ENCODE measurements around the gene TMEM117. TPM values are rescaled to one million over a fixed set of nuclear protein-coding genes. Genes with fewer than 3 reads are reported as not detected.

Gene TMEM117
- total and polyA plus RNA-seq, 2 donors from 2014 or later: 5.9 to 6.0 TPM

DNA sequence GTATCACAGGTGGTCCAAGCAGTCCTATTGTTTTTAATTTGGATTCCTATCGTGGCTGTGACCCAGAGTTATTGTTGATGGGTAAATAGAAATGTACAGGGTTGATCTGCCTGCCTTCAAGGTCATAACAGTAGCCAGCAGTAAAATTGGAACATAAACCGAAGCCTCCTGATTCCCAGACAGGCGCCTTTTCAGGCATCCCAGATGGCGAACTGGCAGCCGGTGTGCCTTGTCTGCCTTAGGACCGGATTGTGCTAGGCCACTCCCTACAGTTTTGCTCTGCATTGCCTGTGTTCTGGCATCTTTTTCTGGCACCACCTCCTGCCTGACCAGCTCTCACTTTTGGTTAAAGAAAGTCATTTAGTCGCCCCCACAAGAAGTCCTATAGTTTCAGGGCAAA, 22.2 kb downstream of the TMEM117 start:
- TF ChIP-seq, protein P1, sequence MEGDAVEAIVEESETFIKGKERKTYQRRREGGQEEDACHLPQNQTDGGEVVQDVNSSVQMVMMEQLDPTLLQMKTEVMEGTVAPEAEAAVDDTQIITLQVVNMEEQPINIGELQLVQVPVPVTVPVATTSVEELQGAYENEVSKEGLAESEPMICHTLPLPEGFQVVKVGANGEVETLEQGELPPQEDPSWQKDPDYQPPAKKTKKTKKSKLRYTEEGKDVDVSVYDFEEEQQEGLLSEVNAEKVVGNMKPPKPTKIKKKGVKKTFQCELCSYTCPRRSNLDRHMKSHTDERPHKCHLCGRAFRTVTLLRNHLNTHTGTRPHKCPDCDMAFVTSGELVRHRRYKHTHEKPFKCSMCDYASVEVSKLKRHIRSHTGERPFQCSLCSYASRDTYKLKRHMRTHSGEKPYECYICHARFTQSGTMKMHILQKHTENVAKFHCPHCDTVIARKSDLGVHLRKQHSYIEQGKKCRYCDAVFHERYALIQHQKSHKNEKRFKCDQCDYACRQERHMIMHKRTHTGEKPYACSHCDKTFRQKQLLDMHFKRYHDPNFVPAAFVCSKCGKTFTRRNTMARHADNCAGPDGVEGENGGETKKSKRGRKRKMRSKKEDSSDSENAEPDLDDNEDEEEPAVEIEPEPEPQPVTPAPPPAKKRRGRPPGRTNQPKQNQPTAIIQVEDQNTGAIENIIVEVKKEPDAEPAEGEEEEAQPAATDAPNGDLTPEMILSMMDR (IDR thresholded peaks at IDR 0.05; ENCODE audit: borderline replicate concordance, extremely low read depth, insufficient read depth): no peak
- no peak for DNase-seq
- no peak overlapping the region for H3K9ac ChIP-seq (ENCODE audit: low read length in 3 of 3)
- H3K27ac ChIP-seq (ENCODE audit: low read depth in 2 of 2, low read length in 2 of 2): no peak overlapping the region
- no peaks in the 10 kb centered on the region for H3K9me3 ChIP-seq (ENCODE audit: control insufficient read depth in 2 of 3, insufficient read depth in 1 of 3, low read length in 3 of 3)
- intact Hi-C loops (cut with DNase I): no loop called here
- H3K4me1 ChIP-seq (ENCODE audit: control insufficient read depth in 2 of 3, insufficient read depth in 2 of 3, low read depth in 1 of 3, low read length in 3 of 3): no peaks in the 10 kb centered on the region
- H3K4me3 ChIP-seq (ENCODE audit: low read length in 3 of 3): no peak overlapping the region
- no peaks in the 10 kb centered on the region for H3K36me3 ChIP-seq (ENCODE audit: control insufficient read depth in 2 of 3, insufficient read depth in 3 of 3, low read length in 3 of 3)
- FAIRE-seq: no peak
- no peaks in the 10 kb centered on the region for H3K27me3 ChIP-seq (ENCODE audit: control insufficient read depth, insufficient read depth, low read length)

DNA sequence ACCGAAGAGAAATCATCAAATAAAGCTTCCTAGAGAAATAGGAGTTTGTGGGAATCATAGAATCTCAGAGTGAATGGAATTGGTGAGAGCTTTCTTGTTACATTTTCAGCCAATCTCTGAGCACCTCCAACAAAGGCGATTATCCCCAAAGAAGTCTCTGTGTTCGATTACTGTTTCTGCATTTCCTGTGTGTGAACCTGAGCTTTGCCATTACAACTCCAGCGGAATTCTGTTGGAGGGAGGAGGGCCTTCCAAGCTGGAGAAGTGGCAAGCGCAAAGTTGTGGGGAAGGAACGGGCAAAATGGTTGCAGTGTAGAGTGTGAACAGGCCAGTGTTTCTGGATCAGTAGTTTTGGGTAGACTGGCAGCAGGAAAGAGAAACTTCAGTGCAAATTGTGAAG, 23.1 kb downstream of the TMEM117 start:
- Histone ChIP-seq H3K9me3 (ENCODE audit: control insufficient read depth in 2 of 3, insufficient read depth in 1 of 3, low read length in 3 of 3) (no peaks in the 10 kb centered on the region), H3K4me3 (ENCODE audit: low read length in 3 of 3) (no peak overlapping the region), H3K27me3 (ENCODE audit: control insufficient read depth, insufficient read depth, low read length) (no peaks in the 10 kb centered on the region), H3K4me1 (ENCODE audit: control insufficient read depth in 2 of 3, insufficient read depth in 2 of 3, low read depth in 1 of 3, low read length in 3 of 3) (no peaks in the 10 kb centered on the region), H3K36me3 (ENCODE audit: control insufficient read depth in 2 of 3, insufficient read depth in 3 of 3, low read length in 3 of 3) (no peaks in the 10 kb centered on the region), H3K9ac (ENCODE audit: low read length in 3 of 3) (no peak overlapping the region), H3K27ac (ENCODE audit: low read depth in 2 of 2, low read length in 2 of 2) (no peak overlapping the region)
- no peak for DNase-seq
- intact Hi-C loops (cut with DNase I): no loop called here
- TF ChIP-seq, protein P1 (IDR thresholded peaks at IDR 0.05; ENCODE audit: borderline replicate concordance, extremely low read depth, insufficient read depth): no peak
- no peak for FAIRE-seq

DNA sequence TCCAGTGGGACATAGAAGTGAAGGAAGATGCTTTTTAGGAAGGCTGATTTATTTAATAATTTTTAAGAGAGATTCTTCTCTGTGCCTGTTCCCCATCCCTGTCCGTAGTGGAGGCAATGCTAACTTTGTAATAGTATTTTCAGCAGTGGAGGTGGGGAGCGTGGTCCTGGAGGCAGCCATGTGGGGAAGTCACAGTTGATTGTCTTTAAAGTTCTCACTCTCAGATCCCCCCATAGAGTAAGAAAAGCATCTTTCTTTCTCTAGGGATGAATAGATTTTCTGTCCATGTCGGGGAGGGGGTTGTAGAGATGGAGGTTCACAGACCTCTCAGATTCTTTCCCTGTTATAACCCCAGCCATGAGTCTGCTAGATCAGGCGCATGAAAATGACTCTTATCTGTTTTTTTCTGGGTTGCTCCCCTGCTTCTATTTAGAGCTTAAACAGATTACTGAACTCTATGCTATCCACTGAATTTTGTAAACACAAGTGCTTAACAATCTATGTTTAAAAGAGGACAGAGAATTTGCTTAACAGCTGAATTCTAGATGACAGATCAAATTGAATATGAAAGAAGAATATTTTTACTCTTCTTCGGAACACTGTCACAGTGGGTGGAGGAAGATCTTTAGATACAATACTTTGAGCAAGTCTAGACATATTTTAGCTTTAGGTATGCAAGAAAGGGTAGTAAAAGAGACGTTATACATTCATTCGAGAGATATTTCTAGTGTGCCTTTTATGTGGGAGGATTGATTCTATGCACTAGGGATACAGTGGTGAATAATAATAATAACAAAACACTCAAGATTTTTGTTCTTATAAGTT, 25.3 kb downstream of the TMEM117 start:
- Histone ChIP-seq H3K9ac (ENCODE audit: low read length in 3 of 3) (no peak overlapping the region), H3K27ac (ENCODE audit: low read depth in 2 of 2, low read length in 2 of 2) (no peak overlapping the region), H3K4me1 (ENCODE audit: control insufficient read depth in 2 of 3, insufficient read depth in 2 of 3, low read depth in 1 of 3, low read length in 3 of 3) (no peaks in the 10 kb centered on the region), H3K36me3 (ENCODE audit: control insufficient read depth in 2 of 3, insufficient read depth in 3 of 3, low read length in 3 of 3) (no peaks in the 10 kb centered on the region), H3K27me3 (ENCODE audit: control insufficient read depth, insufficient read depth, low read length) (no peaks in the 10 kb centered on the region), H3K9me3 (ENCODE audit: control insufficient read depth in 2 of 3, insufficient read depth in 1 of 3, low read length in 3 of 3) (no peaks in the 10 kb centered on the region), H3K4me3 (ENCODE audit: low read length in 3 of 3) (no peak overlapping the region)
- intact Hi-C loops (cut with DNase I): no loop called here
- FAIRE-seq (no peak), DNase-seq (no peak)
- TF ChIP-seq, protein P1 (IDR thresholded peaks at IDR 0.05; ENCODE audit: borderline replicate concordance, extremely low read depth, insufficient read depth): no peak

DNA sequence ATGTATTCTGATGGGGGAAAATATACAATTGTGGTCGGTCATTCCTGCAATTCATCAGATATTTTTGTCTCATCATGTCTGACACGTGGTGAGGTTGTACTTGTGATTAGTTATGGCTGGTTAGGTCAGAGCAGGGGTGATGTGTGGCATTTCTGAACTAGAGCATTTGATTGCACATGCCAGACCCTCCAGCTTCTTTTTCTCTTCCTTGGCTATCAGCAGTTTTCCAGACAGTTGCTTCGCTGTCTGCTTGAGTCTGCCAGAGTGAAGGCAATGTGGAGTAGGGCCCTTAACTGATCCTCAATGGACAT, 25.9 kb downstream of the TMEM117 start:
- no peak for DNase-seq
- no peak for FAIRE-seq
- no peak overlapping the region for H3K27ac ChIP-seq (ENCODE audit: low read depth in 2 of 2, low read length in 2 of 2)
- intact Hi-C loops (cut with DNase I): no loop called here
- no peaks in the 10 kb centered on the region for H3K27me3 ChIP-seq (ENCODE audit: control insufficient read depth, insufficient read depth, low read length)
- no peaks in the 10 kb centered on the region for H3K9me3 ChIP-seq (ENCODE audit: control insufficient read depth in 2 of 3, insufficient read depth in 1 of 3, low read length in 3 of 3)
- H3K9ac ChIP-seq (ENCODE audit: low read length in 3 of 3): no peak overlapping the region
- H3K36me3 ChIP-seq (ENCODE audit: control insufficient read depth in 2 of 3, insufficient read depth in 3 of 3, low read length in 3 of 3): no peaks in the 10 kb centered on the region
- TF ChIP-seq, protein P1 (IDR thresholded peaks at IDR 0.05; ENCODE audit: borderline replicate concordance, extremely low read depth, insufficient read depth): no peak
- H3K4me3 ChIP-seq (ENCODE audit: low read length in 3 of 3): no peak overlapping the region
- no peaks in the 10 kb centered on the region for H3K4me1 ChIP-seq (ENCODE audit: control insufficient read depth in 2 of 3, insufficient read depth in 2 of 3, low read depth in 1 of 3, low read length in 3 of 3)

Data from kidney (tissue), 14 donors.